GM19193 (cell line): ENCODE data around the gene COPG1.
A peak's percentile ranks its signal among the peaks of the same experiment; 100 is the strongest.

Experiments
- POLR2A ChIP-seq: IDR thresholded peaks from 4 replicates; pipeline ENCODE4 v1.6.1; 2011; ENCODE audit not compliant: insufficient read depth, insufficient read length; ENCODE audit errors: extremely low read depth

COPG1 gene

GRCh38 chr3:129304146-129304961 lies 54.9 kb downstream of the COPG1 start:
- TF ChIP-seq POLR2A, result no peak

- no peak for TF ChIP-seq POLR2A
These were observed 55.5 kb downstream of the COPG1 start for GRCh38 chr3:129304962-129305222.

GRCh38 chr3:129305592-129306091 lies 56.2 kb downstream of the COPG1 start:
- TF ChIP-seq POLR2A, result peak; percentile 65

GRCh38 chr3:129308636-129309035 lies 59.2 kb downstream of the COPG1 start:
- no peak for TF ChIP-seq POLR2A

DNA sequence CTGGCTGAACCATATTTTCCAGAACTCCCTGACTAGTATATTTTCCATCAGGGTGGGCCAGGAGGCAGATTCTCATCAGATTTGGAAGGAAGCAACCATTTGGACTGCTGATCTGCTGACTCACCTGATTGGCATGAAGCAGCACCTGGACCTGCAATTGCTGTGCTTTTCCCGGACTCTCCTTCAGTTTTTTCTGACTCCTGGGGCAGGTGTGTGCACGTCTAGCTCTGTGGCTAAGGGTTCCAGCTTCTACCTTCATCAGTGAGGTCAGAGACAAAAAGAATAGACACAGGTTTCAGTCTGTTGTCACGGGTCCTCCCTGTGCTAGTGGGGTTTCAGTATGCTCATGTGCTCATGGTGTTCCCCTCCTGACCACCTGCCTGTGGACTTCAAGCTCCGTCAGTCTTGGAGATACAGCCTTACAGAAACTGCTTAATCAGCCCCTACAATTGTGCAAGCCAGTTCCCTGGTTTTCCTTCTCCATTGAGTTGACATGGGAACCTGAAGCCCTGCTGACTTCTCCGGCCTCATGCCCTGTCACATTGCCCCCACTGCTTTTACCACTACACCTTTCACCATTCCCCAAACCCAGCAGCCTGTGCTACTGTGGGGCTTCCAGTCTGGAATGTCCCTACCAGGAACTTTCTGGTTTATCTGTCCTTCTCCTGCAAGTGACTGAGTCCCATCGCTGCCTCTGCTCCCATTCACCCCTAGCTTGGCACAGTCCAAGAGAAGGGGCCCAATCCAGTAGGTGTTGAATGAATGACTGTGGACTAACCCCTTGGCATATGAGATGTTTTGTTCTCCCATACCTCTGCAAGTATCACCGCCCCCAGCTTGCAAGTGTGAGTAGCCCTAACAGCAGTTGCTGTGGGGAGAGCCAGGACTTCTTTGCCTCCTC lies 61.0 kb downstream of the COPG1 start:
- no peak for TF ChIP-seq POLR2A

- TF ChIP-seq POLR2A, result no peak
These were observed 61.9 kb downstream of the COPG1 start for GRCh38 chr3:129311054-129311902.

DNA sequence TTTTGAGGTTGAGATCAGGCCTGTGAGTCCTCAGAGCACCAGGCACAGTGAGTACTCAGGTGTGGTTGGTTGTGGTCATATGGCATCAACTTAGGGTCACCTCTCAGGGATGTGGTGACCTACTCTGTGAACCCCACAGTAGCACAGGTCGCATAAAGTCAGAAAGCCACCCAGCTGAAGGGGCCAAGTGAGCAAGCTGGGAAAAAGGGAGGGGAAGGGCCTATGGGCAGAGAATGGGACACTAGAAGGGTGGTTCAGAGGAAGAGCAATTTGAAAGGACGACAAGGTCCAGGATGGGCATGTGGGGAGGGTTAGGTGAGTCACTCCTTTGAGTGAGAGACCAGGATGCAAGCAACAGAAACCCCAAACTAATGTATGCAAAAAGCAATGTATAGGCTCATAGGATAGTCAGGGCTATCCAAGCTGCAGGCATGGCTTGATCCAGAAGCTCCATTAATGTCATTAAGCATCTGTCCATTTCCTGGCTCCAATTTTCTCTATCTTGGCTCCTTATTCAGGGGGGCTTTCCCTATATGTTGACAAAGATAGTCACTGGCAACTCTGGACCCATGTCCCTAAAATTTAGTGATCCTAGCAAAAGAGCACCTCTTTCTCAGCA lies 62.7 kb downstream of the COPG1 start:
- TF ChIP-seq POLR2A, result no peak

- TF ChIP-seq POLR2A, result no peak
These were observed 63.4 kb downstream of the COPG1 start for GRCh38 chr3:129312671-129313414.

DNA sequence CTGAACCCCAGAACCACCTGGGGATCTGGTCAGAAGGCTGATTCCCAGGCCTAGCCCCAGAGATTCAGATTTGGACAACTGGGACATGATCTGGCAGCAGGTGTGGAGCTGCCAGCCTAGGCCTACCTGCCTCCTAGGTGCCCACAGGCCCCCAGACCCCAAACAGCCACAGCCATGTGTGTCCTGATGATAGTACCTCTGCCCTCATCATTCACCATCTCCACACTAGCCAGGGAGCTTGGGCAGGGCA lies 63.9 kb downstream of the COPG1 start:
- no peak for TF ChIP-seq POLR2A

GRCh38 chr3:129313665-129314385 lies 64.4 kb downstream of the COPG1 start:
- TF ChIP-seq POLR2A, result peak; percentile 62

DNA sequence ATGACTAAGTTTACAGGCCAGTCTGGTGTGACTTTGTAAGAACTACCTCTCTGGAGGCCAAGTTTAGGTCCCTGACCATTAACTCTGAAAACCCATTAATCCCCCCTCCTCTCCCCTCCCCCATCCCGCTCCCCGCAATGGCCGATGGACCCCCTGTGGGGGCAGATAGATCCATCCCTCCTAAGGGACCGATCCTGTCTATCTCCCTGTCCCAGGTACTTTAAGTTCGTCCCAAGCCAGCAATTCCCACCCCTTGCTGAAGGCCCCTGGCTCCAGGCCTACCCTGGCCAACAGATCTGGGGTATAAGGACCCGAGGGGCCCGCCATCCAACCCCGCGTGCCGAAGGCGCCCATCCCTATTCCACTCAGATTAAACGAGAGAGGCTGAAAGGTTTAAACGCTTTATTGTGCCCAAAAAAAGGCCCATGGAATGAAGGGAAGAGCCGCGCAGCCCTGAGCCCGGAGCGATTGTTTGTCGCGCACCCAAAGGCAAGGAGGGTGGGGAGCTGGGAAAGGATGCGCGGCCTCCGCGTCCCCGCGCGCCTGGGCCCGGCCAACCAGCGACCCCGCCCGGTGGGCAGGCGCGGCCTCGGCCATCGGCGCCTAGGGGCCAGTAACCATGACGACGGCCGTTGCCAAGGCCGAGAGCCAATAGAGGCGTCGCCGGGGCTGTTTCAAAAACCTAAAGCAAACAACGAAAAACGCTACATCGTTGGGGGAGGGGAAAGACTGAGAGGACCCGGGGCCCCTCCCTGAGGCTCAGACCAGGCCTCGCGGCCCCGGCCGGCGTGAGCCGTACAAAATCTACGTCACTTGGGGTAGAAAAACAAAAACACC lies 65.2 kb downstream of the COPG1 start:
- peak; percentile 53 for TF ChIP-seq POLR2A

- no peak for TF ChIP-seq POLR2A
These were observed 66.0 kb downstream of the COPG1 start for GRCh38 chr3:129315223-129315997.
